ENCODE results near the gene MICU2. TPM values are rescaled to one million over a fixed set of nuclear protein-coding genes. Genes with fewer than 3 reads are reported as not detected.
"Not testable (repeated sequence)": the region's sequence is repeated elsewhere in the genome, so short reads cannot be mapped to it uniquely, and the experiment has no call there.

Gene MICU2
- total and polyA plus RNA-seq, 4 donors, result 27.5 to 31.9 (median 30.2) TPM

DNA sequence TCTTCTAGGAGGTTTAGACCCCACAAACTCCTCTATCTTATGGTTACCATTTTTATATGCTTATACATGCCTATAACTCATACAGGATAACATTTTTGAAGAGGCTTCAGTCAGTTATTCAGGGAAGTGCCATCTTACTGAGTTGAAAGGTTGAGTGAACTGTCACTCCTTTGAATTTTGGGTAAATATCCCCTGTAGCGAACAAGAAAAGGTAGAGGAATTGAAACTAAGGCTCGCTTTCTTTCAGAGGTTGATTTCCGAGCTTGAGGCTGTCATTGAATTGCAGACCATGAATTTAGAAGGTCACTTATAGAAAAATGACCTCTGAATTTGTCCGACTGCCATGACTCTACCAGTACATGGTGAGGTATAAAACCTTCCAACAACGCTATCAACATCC lies 35.1 kb downstream of the MICU2 start:
- intact Hi-C loops (cut with DNase I), result no loop called here
- ATAC-seq (ENCODE audit: low FRiP score) (no peak), DNase-seq (no peak)
- H3K4me3 ChIP-seq (ENCODE audit: low read length in 2 of 2), result no peak overlapping the region
- 99 to 100% methylated on average over 5 of the region's 5 CpGs for WGBS, 2 donors
- no peak overlapping the region for H3K27ac ChIP-seq (ENCODE audit: low read depth in 1 of 2, low read length in 2 of 2)
- H3K4me1 ChIP-seq (ENCODE audit: control insufficient read depth in 1 of 2, insufficient read depth in 2 of 2, low read length in 2 of 2), result no peaks in the 10 kb centered on the region
- no peaks in the 10 kb centered on the region for H3K9me3 ChIP-seq (ENCODE audit: control insufficient read depth, low read length)
- peaks cover 0 to 5% of the 10 kb centered on the region in 2 donors for H3K36me3 ChIP-seq (ENCODE audit: control insufficient read depth in 1 of 2, insufficient read depth in 2 of 2, low read length in 1 of 2)
- no peaks in the 10 kb centered on the region for H3K27me3 ChIP-seq (ENCODE audit: control insufficient read depth in 1 of 2, insufficient read depth in 2 of 2, low read length in 1 of 2)

DNA sequence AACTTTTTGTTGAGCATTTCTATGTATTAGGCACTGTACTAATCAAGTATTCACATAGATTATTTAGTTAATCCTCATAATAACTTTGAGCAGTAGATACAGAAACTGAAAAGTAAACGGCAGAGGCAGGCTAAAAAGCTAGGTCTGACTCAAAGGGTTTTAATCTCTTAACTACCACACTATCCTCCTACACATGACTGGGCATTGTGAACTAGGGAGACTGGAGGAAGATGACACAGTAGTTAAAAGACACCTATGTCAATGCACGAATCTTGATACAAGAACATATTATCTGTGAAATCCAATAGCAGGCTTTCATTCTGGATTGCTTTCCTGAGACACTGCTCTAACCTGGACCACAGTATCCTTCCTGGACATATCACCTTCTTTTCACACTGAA lies 36.3 kb downstream of the MICU2 start:
- Histone ChIP-seq H3K9me3 (ENCODE audit: control insufficient read depth, low read length) (no peaks in the 10 kb centered on the region), H3K27ac (ENCODE audit: low read depth in 1 of 2, low read length in 2 of 2) (no peak overlapping the region), H3K36me3 (ENCODE audit: control insufficient read depth in 1 of 2, insufficient read depth in 2 of 2, low read length in 1 of 2) (peaks cover 0 to 5% of the 10 kb centered on the region in 2 donors), H3K4me1 (ENCODE audit: control insufficient read depth in 1 of 2, insufficient read depth in 2 of 2, low read length in 2 of 2) (no peaks in the 10 kb centered on the region), H3K4me3 (ENCODE audit: low read length in 2 of 2) (no peak overlapping the region), H3K27me3 (ENCODE audit: control insufficient read depth in 1 of 2, insufficient read depth in 2 of 2, low read length in 1 of 2) (no peaks in the 10 kb centered on the region)
- DNase-seq (no peak), ATAC-seq (ENCODE audit: low FRiP score) (no peak)
- WGBS, 2 donors, result 82 to 91% methylated on average over 2 of the region's 2 CpGs
- intact Hi-C loops (cut with DNase I), result no loop called here

DNA sequence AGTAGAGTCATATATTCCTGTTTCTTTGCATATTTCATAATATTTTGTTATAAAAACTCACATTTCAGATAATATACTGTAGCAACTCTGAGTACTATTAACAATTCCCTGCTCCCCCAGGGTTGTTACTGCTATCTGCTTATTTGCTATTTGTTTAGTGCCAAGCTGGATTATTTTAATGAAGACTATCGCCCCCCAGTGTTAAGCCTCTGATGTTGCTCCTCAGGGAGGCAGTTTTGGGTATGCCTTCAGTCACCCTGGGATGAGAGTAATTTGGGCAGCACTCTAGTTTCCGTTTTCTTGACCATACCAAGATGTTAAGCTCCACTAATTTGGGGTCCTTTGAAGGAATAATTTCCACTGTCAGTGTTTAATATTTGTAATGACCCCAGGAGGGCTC lies 46.0 kb downstream of the MICU2 start:
- peaks cover 0 to 3% of the 10 kb centered on the region in 2 donors for H3K36me3 ChIP-seq (ENCODE audit: control insufficient read depth in 1 of 2, insufficient read depth in 2 of 2, low read length in 1 of 2)
- H3K9me3 ChIP-seq (ENCODE audit: control insufficient read depth, low read length), result no peaks in the 10 kb centered on the region
- no peak for ATAC-seq (ENCODE audit: low FRiP score)
- intact Hi-C loops (cut with DNase I), result no loop called here
- H3K27me3 ChIP-seq (ENCODE audit: control insufficient read depth in 1 of 2, insufficient read depth in 2 of 2, low read length in 1 of 2), result no peaks in the 10 kb centered on the region
- H3K4me1 ChIP-seq (ENCODE audit: control insufficient read depth in 1 of 2, insufficient read depth in 2 of 2, low read length in 2 of 2), result no peaks in the 10 kb centered on the region
- no peak for DNase-seq
- WGBS, 2 donors, result 76 to 81% methylated on average over 2 of the region's 2 CpGs
- H3K4me3 ChIP-seq (ENCODE audit: low read length in 2 of 2), result no peak overlapping the region
- H3K27ac ChIP-seq (ENCODE audit: low read depth in 1 of 2, low read length in 2 of 2), result no peak overlapping the region

DNA sequence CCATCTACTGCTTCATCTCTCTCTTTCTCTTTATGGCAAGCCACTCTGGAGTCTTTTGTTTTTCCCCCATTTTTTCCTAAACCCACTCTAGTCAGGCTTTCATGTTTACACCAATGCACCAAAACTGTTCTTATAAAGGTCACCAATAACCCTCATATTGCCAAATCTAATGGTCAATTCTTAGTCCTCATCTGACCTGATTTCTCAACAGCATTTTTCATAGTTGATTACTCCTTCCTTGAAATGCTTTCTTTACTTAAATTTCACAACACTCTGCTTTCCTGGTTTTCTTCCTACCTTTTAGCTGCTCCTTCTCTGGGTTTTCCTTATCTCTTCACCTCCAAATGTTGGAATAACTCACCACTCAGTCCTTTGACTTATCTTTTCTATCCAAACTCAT lies 47.9 kb downstream of the MICU2 start:
- Histone ChIP-seq H3K4me1 (ENCODE audit: control insufficient read depth in 1 of 2, insufficient read depth in 2 of 2, low read length in 2 of 2) (no peaks in the 10 kb centered on the region), H3K36me3 (ENCODE audit: control insufficient read depth in 1 of 2, insufficient read depth in 2 of 2, low read length in 1 of 2) (peaks cover 0 to 3% of the 10 kb centered on the region in 2 donors), H3K4me3 (ENCODE audit: low read length in 2 of 2) (no peak overlapping the region), H3K27me3 (ENCODE audit: control insufficient read depth in 1 of 2, insufficient read depth in 2 of 2, low read length in 1 of 2) (no peaks in the 10 kb centered on the region), H3K9me3 (ENCODE audit: control insufficient read depth, low read length) (no peaks in the 10 kb centered on the region), H3K27ac (ENCODE audit: low read depth in 1 of 2, low read length in 2 of 2) (no peak overlapping the region)
- intact Hi-C loops (cut with DNase I), result no loop called here
- DNase-seq (no peak), ATAC-seq (ENCODE audit: low FRiP score) (no peak)

DNA sequence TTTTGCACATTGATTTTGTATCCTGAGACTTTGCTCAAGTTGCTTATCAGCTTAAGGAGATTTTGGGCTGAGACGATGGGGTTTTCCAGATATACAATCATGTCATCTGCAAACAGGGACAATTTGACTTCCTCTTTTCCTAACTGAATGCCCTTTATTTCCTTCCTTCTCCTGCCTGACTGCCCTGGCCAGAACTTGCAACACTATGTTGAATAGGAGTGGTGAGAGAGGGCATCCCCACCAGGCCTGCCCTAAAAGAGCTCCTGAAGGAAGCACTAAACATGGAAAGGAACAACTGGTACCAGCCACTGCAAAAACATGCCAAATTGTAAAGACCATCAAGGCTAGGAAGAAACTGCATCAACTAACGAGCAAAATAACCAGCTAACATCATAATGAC lies 50.7 kb downstream of the MICU2 start:
- intact Hi-C loops (cut with DNase I); ATAC-seq (ENCODE audit: low FRiP score); H3K27ac ChIP-seq (ENCODE audit: low read depth in 1 of 2, low read length in 2 of 2); H3K27me3 ChIP-seq (ENCODE audit: control insufficient read depth in 1 of 2, insufficient read depth in 2 of 2, low read length in 1 of 2); H3K4me3 ChIP-seq (ENCODE audit: low read length in 2 of 2); H3K4me1 ChIP-seq (ENCODE audit: control insufficient read depth in 1 of 2, insufficient read depth in 2 of 2, low read length in 2 of 2); H3K36me3 ChIP-seq (ENCODE audit: control insufficient read depth in 1 of 2, insufficient read depth in 2 of 2, low read length in 1 of 2); DNase-seq; H3K9me3 ChIP-seq (ENCODE audit: control insufficient read depth, low read length): not testable (repeated sequence)
- 79 to 88% methylated on average over 1 of the region's 2 CpGs for WGBS, 2 donors

DNA sequence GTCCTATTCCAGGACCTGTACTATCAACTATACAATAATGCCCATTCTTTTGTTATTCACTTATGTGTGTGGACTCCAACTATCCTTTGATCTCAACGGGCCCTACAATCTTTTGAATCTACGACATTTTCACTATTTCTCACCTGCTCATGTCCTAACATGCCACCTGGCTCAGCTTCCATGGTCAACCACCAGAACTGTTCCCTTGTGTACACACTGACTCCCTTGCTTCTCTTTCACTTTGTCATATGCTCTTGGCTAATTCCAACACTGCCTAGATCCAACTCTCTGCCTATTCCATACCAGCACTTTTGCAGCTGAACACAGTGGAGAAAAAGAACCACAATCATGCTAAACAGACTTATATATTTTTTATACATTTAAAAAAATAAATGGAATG lies 53.1 kb downstream of the MICU2 start:
- Histone ChIP-seq H3K4me3 (ENCODE audit: low read length in 2 of 2) (no peak overlapping the region), H3K27me3 (ENCODE audit: control insufficient read depth in 1 of 2, insufficient read depth in 2 of 2, low read length in 1 of 2) (no peaks in the 10 kb centered on the region), H3K9me3 (ENCODE audit: control insufficient read depth, low read length) (no peaks in the 10 kb centered on the region), H3K27ac (ENCODE audit: low read depth in 1 of 2, low read length in 2 of 2) (no peak overlapping the region), H3K4me1 (ENCODE audit: control insufficient read depth in 1 of 2, insufficient read depth in 2 of 2, low read length in 2 of 2) (peaks cover 0 to 2% of the 10 kb centered on the region in 2 donors), H3K36me3 (ENCODE audit: control insufficient read depth in 1 of 2, insufficient read depth in 2 of 2, low read length in 1 of 2) (peaks cover 0 to 2% of the 10 kb centered on the region in 2 donors)
- ATAC-seq (ENCODE audit: low FRiP score) (no peak), DNase-seq (no peak)
- intact Hi-C loops (cut with DNase I), result no loop called here
- 94 to 98% methylated on average over 2 of the region's 2 CpGs for WGBS, 2 donors

DNA sequence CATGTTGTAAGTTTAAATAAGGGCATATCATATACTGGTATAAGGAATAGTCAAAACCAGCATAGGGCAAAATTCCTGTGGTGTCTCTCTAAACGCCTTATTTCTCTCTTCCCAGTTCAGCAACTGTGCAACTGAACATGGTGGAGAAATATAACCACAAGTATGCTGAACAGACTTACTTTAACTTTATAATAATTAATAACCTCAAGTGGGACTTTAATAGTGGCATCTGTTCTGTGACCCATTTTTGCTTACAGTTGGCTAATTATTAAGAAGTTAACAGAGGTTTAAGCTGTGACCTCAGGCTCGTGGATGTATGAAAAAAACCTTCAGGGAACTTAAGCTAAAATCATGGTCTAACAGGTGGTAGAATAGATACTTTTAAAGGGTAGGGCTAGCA lies 54.3 kb downstream of the MICU2 start:
- intact Hi-C loops (cut with DNase I), result no loop called here
- Histone ChIP-seq H3K36me3 (ENCODE audit: control insufficient read depth in 1 of 2, insufficient read depth in 2 of 2, low read length in 1 of 2) (peaks cover 0 to 2% of the 10 kb centered on the region in 2 donors), H3K9me3 (ENCODE audit: control insufficient read depth, low read length) (no peaks in the 10 kb centered on the region), H3K27me3 (ENCODE audit: control insufficient read depth in 1 of 2, insufficient read depth in 2 of 2, low read length in 1 of 2) (no peaks in the 10 kb centered on the region), H3K27ac (ENCODE audit: low read depth in 1 of 2, low read length in 2 of 2) (no peak overlapping the region), H3K4me1 (ENCODE audit: control insufficient read depth in 1 of 2, insufficient read depth in 2 of 2, low read length in 2 of 2) (peaks cover 0 to 2% of the 10 kb centered on the region in 2 donors), H3K4me3 (ENCODE audit: low read length in 2 of 2) (no peak overlapping the region)
- 83 to 91% methylated on average over 2 of the region's 2 CpGs for WGBS, 2 donors
- DNase-seq (no peak), ATAC-seq (ENCODE audit: low FRiP score) (no peak)

DNA sequence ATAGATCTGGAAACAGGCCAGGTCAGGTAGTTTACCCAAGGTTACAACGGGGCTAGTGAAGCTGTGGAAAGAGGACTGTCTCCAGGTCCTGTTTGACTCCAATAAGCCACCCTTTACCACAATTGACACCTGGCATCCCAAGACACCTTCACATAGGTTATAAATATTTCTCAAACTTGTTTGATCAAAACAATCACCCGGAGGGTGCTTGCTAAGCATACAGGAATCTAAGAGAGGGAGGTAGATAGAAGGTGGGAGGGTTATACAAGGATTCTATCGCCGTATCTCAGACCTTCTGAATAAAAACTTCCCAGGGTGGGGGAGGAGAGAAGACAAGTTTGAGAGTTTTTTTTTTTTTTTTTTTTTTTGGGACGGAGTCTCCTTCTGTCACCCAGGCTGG lies 55.4 kb downstream of the MICU2 start:
- no peaks in the 10 kb centered on the region for H3K9me3 ChIP-seq (ENCODE audit: control insufficient read depth, low read length)
- intact Hi-C loops (cut with DNase I), result no loop called here
- H3K27ac ChIP-seq (ENCODE audit: low read depth in 1 of 2, low read length in 2 of 2), result no peak overlapping the region
- peaks cover 0 to 2% of the 10 kb centered on the region in 2 donors for H3K36me3 ChIP-seq (ENCODE audit: control insufficient read depth in 1 of 2, insufficient read depth in 2 of 2, low read length in 1 of 2)
- DNase-seq (no peak), ATAC-seq (ENCODE audit: low FRiP score) (no peak)
- H3K27me3 ChIP-seq (ENCODE audit: control insufficient read depth in 1 of 2, insufficient read depth in 2 of 2, low read length in 1 of 2), result no peaks in the 10 kb centered on the region
- 88 to 96% methylated on average over 4 to 5 of the region's 5 CpGs for WGBS, 2 donors
- H3K4me1 ChIP-seq (ENCODE audit: control insufficient read depth in 1 of 2, insufficient read depth in 2 of 2, low read length in 2 of 2), result peaks cover 0 to 2% of the 10 kb centered on the region in 2 donors
- H3K4me3 ChIP-seq (ENCODE audit: low read length in 2 of 2), result no peak overlapping the region

DNA sequence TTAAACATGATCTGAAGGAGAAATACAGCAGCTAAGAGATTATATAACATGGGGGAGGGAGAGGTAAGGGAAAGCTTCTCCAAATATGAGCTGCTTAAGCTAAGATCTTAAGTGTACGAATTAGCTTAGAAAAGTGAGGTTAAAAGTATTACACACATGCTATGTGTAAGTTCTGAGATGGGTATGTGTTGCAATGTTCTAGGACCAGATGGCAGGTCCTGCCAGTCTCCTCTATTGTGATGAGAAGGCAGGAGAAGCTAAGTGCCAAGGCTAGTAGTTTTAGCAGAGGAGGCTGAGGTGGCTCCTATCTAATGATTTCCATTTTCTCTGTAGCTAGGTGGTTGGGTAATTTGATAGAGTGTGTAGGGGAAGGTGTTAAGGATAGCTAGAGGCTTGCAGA lies 57.6 kb downstream of the MICU2 start:
- H3K9me3 ChIP-seq (ENCODE audit: control insufficient read depth, low read length), result no peaks in the 10 kb centered on the region
- H3K27ac ChIP-seq (ENCODE audit: low read depth in 1 of 2, low read length in 2 of 2), result no peak overlapping the region
- H3K4me3 ChIP-seq (ENCODE audit: low read length in 2 of 2), result no peak overlapping the region
- no peaks in the 10 kb centered on the region for H3K27me3 ChIP-seq (ENCODE audit: control insufficient read depth in 1 of 2, insufficient read depth in 2 of 2, low read length in 1 of 2)
- DNase-seq, result no peak
- ATAC-seq (ENCODE audit: low FRiP score), result no peak
- peaks cover 0 to 2% of the 10 kb centered on the region in 2 donors for H3K4me1 ChIP-seq (ENCODE audit: control insufficient read depth in 1 of 2, insufficient read depth in 2 of 2, low read length in 2 of 2)
- H3K36me3 ChIP-seq (ENCODE audit: control insufficient read depth in 1 of 2, insufficient read depth in 2 of 2, low read length in 1 of 2), result peaks cover 0 to 2% of the 10 kb centered on the region in 2 donors
- 86 to 91% methylated on average over 1 of the region's 1 CpG for WGBS, 2 donors
- intact Hi-C loops (cut with DNase I), result no loop called here
